GM18951 (cell line): Measurements from ENCODE around the gene ABCB11.
"Not testable (repeated sequence)": the region's sequence is repeated elsewhere in the genome, so short reads cannot be mapped to it uniquely, and the experiment has no call there.

ENCODE experiments used
- POLR2A ChIP-seq: IDR thresholded peaks from 4 replicates; pipeline ENCODE4 v1.6.1; 2011; ENCODE audit warnings: mild to moderate bottlenecking; ENCODE audit not compliant: insufficient read length, insufficient read depth; ENCODE audit errors: extremely low read depth
- in situ Hi-C: fragments of 300-500 bp; cut with MboI; formaldehyde crosslinking; loops from one replicate; pipeline ENCODE4 v1.12.0; 2022; ENCODE audit warnings: low sequenced_read_pairs, mixed read lengths, inconsistent platforms; ENCODE audit not compliant: unreplicated experiment

Gene ABCB11

GRCh38 chr2:169026056-169026455, 5.1 kb downstream of the ABCB11 start:
- no peak for TF ChIP-seq POLR2A
- in situ Hi-C loops: no loop called here

- TF ChIP-seq POLR2A: no peak
- in situ Hi-C loops: no loop called here
These were observed 8.0 kb downstream of the ABCB11 start for GRCh38 chr2:169023161-169023560.

GRCh38 chr2:169018390-169018789, 12.7 kb downstream of the ABCB11 start:
- in situ Hi-C loops: no loop called here

GRCh38 chr2:169015943-169016342, 15.2 kb downstream of the ABCB11 start:
- in situ Hi-C loops: no loop called here

More at GRCh38 chr2:169018390-169018789, 12.7 kb downstream of the ABCB11 start:
- no peak for TF ChIP-seq POLR2A

GRCh38 chr2:169014780-169015179, 16.3 kb downstream of the ABCB11 start:
- in situ Hi-C loops: no loop called here
- TF ChIP-seq POLR2A: no peak

More at GRCh38 chr2:169015943-169016342, 15.2 kb downstream of the ABCB11 start:
- TF ChIP-seq POLR2A: no peak

- in situ Hi-C loops: no loop called here
- TF ChIP-seq POLR2A: no peak
These were observed 17.5 kb downstream of the ABCB11 start for GRCh38 chr2:169013628-169014026.

GRCh38 chr2:169012812-169013627, 18.1 kb downstream of the ABCB11 start:
- in situ Hi-C loops: no loop called here

DNA sequence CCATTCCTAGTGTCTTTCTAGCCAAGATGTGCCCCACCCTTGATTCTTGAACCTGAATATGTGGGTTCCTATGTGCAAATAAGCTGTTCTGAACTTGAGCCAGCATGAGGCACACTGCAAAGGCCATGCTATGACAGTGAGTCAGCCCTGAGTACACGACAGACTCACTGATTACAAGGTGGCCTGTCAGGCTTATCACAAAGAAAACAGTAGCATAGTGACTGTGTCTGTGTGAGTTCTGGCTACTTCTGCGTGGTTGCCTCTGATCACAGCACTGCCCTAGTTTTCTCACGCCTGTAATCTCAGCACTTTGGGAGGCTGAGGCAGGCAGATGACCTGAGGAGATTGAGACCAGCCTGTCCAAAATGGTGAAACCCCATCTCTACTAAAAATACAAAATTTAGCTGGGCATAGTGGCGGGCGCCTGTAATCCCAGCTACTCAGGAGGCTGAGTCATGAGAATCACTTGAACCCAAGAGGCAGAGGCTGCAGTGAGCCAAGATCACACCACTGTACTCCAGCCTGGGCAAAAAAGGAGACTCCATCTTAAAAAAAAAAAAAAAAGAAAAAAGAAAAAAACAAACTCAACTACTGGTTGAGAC, 18.8 kb downstream of the ABCB11 start:
- in situ Hi-C loops: not testable (repeated sequence)

More at GRCh38 chr2:169012812-169013627, 18.1 kb downstream of the ABCB11 start:
- TF ChIP-seq POLR2A: no peak

DNA sequence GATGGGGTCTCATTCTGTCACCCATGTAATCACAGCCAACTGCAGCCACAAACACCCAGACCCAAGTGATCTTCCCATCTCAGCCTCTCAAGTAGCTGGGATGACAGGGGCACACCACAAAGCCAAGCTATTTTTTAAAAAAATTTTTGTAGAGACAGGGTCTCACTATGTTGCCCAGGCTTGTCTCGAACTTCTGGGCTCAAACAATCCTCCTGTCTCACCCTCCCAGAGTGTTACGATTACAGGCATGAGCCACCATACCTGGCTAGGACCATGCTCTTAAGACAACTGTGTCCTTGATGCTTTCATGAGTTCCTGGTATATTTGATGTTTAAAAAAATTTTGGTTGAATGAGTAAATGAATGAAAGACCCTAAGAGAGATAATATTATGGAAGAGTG, 19.4 kb downstream of the ABCB11 start:
- in situ Hi-C loops: no loop called here

DNA sequence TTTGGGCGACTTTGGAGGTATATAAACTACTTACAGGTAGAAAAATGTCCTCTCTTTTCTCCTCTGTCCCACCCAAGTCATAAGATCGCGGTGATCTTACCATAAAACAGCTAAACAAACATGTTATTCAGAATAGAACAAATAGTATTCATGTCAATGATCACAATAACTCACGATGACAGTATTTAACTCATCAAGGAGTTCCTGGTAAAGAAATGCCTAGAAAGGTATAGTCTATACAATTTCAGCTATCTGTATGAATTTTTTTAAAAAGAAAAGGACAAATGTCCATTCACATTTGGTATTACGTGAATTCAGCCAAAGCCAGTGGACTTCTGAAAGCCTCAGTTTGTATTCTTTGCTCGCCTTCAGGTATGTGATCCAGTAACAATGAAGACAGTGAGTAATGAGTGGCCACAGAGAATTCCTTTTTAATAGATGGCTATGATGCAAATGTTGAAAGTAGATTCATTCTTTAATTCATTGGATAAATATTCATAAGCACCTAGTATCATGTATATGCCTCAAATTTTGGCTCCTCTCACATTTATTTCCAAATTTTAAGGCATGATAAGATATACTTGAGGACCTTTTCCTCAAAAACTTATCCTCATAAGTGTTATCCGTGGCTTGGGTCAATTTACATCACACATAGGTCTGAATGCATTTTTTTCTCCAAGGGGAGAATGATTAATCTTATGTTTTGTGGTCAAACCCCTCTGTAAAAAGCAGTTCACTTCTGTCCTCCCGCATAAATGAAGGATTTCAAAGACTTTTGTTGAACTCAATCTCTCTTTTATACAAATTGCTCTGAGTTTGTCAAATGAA, 20.3 kb downstream of the ABCB11 start:
- no peak for TF ChIP-seq POLR2A
- in situ Hi-C loops: no loop called here

More for the DNA sequence above, 19.4 kb downstream of the ABCB11 start:
- no peak for TF ChIP-seq POLR2A

GRCh38 chr2:169009865-169010579, 21.1 kb downstream of the ABCB11 start:
- no peak for TF ChIP-seq POLR2A
- in situ Hi-C loops: no loop called here

DNA sequence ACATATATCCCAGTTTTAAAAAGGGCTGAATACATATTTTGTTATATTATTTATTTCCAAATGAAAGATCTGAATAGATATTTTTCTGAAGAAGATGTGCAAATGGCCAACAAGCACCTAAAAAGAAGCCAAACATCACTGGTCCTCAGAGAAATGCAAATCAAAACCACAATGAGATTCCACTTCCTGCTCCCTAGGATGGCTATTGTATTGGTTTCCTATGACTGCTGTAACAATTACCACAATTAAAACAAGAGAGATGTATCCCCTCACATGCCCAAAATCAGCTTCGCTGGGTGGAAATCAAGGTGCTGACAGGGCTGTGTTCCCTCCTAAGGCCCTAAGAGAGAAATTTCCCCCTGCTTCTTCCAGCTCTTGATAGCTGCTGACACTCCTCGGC, 23.2 kb downstream of the ABCB11 start:
- in situ Hi-C loops: no loop called here
- no peak for TF ChIP-seq POLR2A

GRCh38 chr2:169007356-169007755, 23.8 kb downstream of the ABCB11 start:
- TF ChIP-seq POLR2A: no peak
- in situ Hi-C loops: no loop called here
